ENCODE data around the gene POLD4. TPM values are rescaled to one million over a fixed set of nuclear protein-coding genes. Genes with fewer than 3 reads are reported as not detected.

POLD4 gene
- total RNA-seq, 1 experiment from 2014 or later: 19.5 TPM

GRCh38 chr11:67306769-67307544 lies 46.4 kb downstream of the POLD4 start:
- H3K27me3 Mint-ChIP-seq (ENCODE audit: low read depth): peaks cover 6% of the 10 kb centered on the region
- peaks cover 11 to 15% of the 10 kb centered on the region in 2 experiments for H3K4me1 Mint-ChIP-seq
- no peak overlapping the region for H3K27ac Mint-ChIP-seq
- no peaks in the 10 kb centered on the region for H4K20me1 ChIP-seq (ENCODE audit: control insufficient read depth, insufficient read depth, insufficient read length)
- no peak overlapping the region for H3K27ac ChIP-seq (ENCODE audit: insufficient read length, low read depth, low read length)
- TF ChIP-seq, protein P1, sequence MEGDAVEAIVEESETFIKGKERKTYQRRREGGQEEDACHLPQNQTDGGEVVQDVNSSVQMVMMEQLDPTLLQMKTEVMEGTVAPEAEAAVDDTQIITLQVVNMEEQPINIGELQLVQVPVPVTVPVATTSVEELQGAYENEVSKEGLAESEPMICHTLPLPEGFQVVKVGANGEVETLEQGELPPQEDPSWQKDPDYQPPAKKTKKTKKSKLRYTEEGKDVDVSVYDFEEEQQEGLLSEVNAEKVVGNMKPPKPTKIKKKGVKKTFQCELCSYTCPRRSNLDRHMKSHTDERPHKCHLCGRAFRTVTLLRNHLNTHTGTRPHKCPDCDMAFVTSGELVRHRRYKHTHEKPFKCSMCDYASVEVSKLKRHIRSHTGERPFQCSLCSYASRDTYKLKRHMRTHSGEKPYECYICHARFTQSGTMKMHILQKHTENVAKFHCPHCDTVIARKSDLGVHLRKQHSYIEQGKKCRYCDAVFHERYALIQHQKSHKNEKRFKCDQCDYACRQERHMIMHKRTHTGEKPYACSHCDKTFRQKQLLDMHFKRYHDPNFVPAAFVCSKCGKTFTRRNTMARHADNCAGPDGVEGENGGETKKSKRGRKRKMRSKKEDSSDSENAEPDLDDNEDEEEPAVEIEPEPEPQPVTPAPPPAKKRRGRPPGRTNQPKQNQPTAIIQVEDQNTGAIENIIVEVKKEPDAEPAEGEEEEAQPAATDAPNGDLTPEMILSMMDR (conservative IDR thresholded peaks at IDR 0.05): no peak
- H4K91ac ChIP-seq (ENCODE audit: insufficient read length, low read depth, low read length): no peak overlapping the region
- H3T11ph ChIP-seq (ENCODE audit: low read length): no peak overlapping the region
- H3K23ac ChIP-seq (ENCODE audit: insufficient read length, low read depth, low read length): no peak overlapping the region
- H3K4me1 ChIP-seq (ENCODE audit: insufficient read depth, low read length): no peaks in the 10 kb centered on the region
- H2BK5ac ChIP-seq (ENCODE audit: insufficient read length, low read length): no peak overlapping the region
- no peak overlapping the region for H4K8ac ChIP-seq (replicated peaks; ENCODE audit: insufficient read length, low read depth, low read length)
- no peak overlapping the region for H3K9ac ChIP-seq (ENCODE audit: extremely low read depth, insufficient read length, low read length)
- H2BK15ac ChIP-seq (ENCODE audit: low read depth, low read length): no peak overlapping the region
- no peak overlapping the region for H3K4ac ChIP-seq (ENCODE audit: low read depth, low read length)
- H2BK12ac ChIP-seq (ENCODE audit: insufficient read length, low read depth, low read length): no peak overlapping the region
- no peaks in the 10 kb centered on the region for H3K27me3 ChIP-seq (ENCODE audit: insufficient read depth, low read length)
- H3K4me3 Mint-ChIP-seq: no peak overlapping the region
- H3K4me2 ChIP-seq (ENCODE audit: insufficient read depth, insufficient read length, low read length): no peak overlapping the region
- H3K36me3 Mint-ChIP-seq (ENCODE audit: insufficient read depth in 1 of 3, low read depth in 3 of 3): peaks cover 0 to 23% (median 8%) of the 10 kb centered on the region in 3 experiments; a peak in 4 of 7 replicates
- H4K5ac ChIP-seq (ENCODE audit: insufficient read length, low read depth, low read length): no peak overlapping the region
- no peak overlapping the region for H3K14ac ChIP-seq (ENCODE audit: insufficient read depth, low read length)
- H3K9me3 Mint-ChIP-seq: no peaks in the 10 kb centered on the region
- no peak overlapping the region for H2AK5ac ChIP-seq (ENCODE audit: insufficient read length, low read length)
- H2AFZ ChIP-seq (ENCODE audit: low read length): no peak overlapping the region
- peaks cover 16% of the 10 kb centered on the region for H3K23me2 ChIP-seq (ENCODE audit: insufficient read length, low read depth, low read length, poor library complexity, severe bottlenecking)
- DNase-seq: no peak
- H3K56ac ChIP-seq (ENCODE audit: insufficient read length, low read depth, low read length): no peak overlapping the region
- no peaks in the 10 kb centered on the region for H3K9me3 ChIP-seq (ENCODE audit: control insufficient read depth, low read depth, low read length)
- no peaks in the 10 kb centered on the region for H3K79me2 ChIP-seq (ENCODE audit: insufficient read depth, low read length)
- no peak overlapping the region for H3K18ac ChIP-seq (ENCODE audit: insufficient read length, low read depth, low read length)
- H2BK120ac ChIP-seq (ENCODE audit: low read depth, low read length, poor library complexity, severe bottlenecking): no peak overlapping the region
- H3K79me1 ChIP-seq (ENCODE audit: insufficient read depth, low read depth, low read length, poor library complexity, severe bottlenecking): no peaks in the 10 kb centered on the region
- H2BK20ac ChIP-seq (ENCODE audit: low read depth, low read length, poor library complexity, severe bottlenecking): no peak overlapping the region
- no CpG with 5 or more reads among the region's 19 CpGs for WGBS (ENCODE audit: extremely low coverage, insufficient read length, low lambda C conversion rate)

Data from H9 (cell line).